ENCODE results near the gene DNAJC30. TPM values are rescaled to one million over a fixed set of nuclear protein-coding genes. Genes with fewer than 3 reads are reported as not detected.
A peak's percentile ranks its signal among the peaks of the same experiment; 100 is the strongest.

DNAJC30 gene
- total and polyA plus RNA-seq, 2 donors (not counting 1 experiment from before 2014, with no cell fraction given): 3.8 to 7.3 TPM

GRCh38 chr7:73701357-73701995 lies 18.2 kb upstream of the DNAJC30 start:
- Histone ChIP-seq H3K4me2 (ENCODE audit: extremely low read depth, insufficient read depth, low read length) (no peak overlapping the region), H3K27ac (ENCODE audit: insufficient read depth, low read length) (no peak overlapping the region), H2AFZ (ENCODE audit: low read length) (no peak overlapping the region), H4K20me1 (ENCODE audit: control insufficient read depth, extremely low read depth, insufficient read depth, low read length) (no peaks in the 10 kb centered on the region), H3K36me3 (ENCODE audit: control insufficient read depth, insufficient read depth, low read length) (peaks cover 37% of the 10 kb centered on the region), H3K9ac (ENCODE audit: insufficient read depth, low read length) (no peak overlapping the region), H3K4me3 (replicated peaks in 1 of 4; ENCODE audit: control extremely low read depth in 1 of 4, insufficient read depth in 1 of 4, low read depth in 3 of 4, low read length in 4 of 4) (no peak overlapping the region), H3K27me3 (ENCODE audit: control insufficient read depth, insufficient read depth, low read length) (no peaks in the 10 kb centered on the region), H3K79me2 (ENCODE audit: control insufficient read depth, insufficient read depth, low read length) (no peaks in the 10 kb centered on the region), H3K4me1 (ENCODE audit: control insufficient read depth, extremely low read depth, insufficient read depth, low read length) (no peaks in the 10 kb centered on the region), H3K9me3 (ENCODE audit: control insufficient read depth, insufficient read depth, low read depth, low read length) (no peaks in the 10 kb centered on the region)
- peak; percentile 56 to 68 for DNase-seq (ENCODE audit: low read depth in 2 of 2)
- TF ChIP-seq EZH2 (IDR thresholded peaks at IDR 0.05; ENCODE audit: low read length, missing control alignments): no peak
- TF ChIP-seq CTCF (conservative IDR thresholded peaks at IDR 0.05 in 1 of 2, IDR thresholded peaks at IDR 0.05 in 1 of 2; ENCODE audit: low read depth in 1 of 2, low read length in 2 of 2): peak; percentile 57 to 64

GRCh38 chr7:73700581-73701134 lies 17.4 kb upstream of the DNAJC30 start:
- TF ChIP-seq EZH2 (IDR thresholded peaks at IDR 0.05; ENCODE audit: low read length, missing control alignments) (no peak), CTCF (conservative IDR thresholded peaks at IDR 0.05 in 1 of 2, IDR thresholded peaks at IDR 0.05 in 1 of 2; ENCODE audit: low read depth in 1 of 2, low read length in 2 of 2) (no peak)
- Histone ChIP-seq H3K4me1 (ENCODE audit: control insufficient read depth, extremely low read depth, insufficient read depth, low read length) (no peaks in the 10 kb centered on the region), H3K36me3 (ENCODE audit: control insufficient read depth, insufficient read depth, low read length) (peaks cover 36% of the 10 kb centered on the region), H3K27me3 (ENCODE audit: control insufficient read depth, insufficient read depth, low read length) (no peaks in the 10 kb centered on the region), H3K4me3 (replicated peaks in 1 of 4; ENCODE audit: control extremely low read depth in 1 of 4, insufficient read depth in 1 of 4, low read depth in 3 of 4, low read length in 4 of 4) (no peak overlapping the region), H3K9ac (ENCODE audit: insufficient read depth, low read length) (no peak overlapping the region), H4K20me1 (ENCODE audit: control insufficient read depth, extremely low read depth, insufficient read depth, low read length) (no peaks in the 10 kb centered on the region), H2AFZ (ENCODE audit: low read length) (no peak overlapping the region), H3K79me2 (ENCODE audit: control insufficient read depth, insufficient read depth, low read length) (no peaks in the 10 kb centered on the region), H3K9me3 (ENCODE audit: control insufficient read depth, insufficient read depth, low read depth, low read length) (no peaks in the 10 kb centered on the region), H3K27ac (ENCODE audit: insufficient read depth, low read length) (no peak overlapping the region), H3K4me2 (ENCODE audit: extremely low read depth, insufficient read depth, low read length) (no peak overlapping the region)
- no peak for DNase-seq (ENCODE audit: low read depth in 2 of 2)

GRCh38 chr7:73700069-73700423 lies 16.8 kb upstream of the DNAJC30 start:
- Histone ChIP-seq H3K27ac (ENCODE audit: insufficient read depth, low read length) (no peak overlapping the region), H3K79me2 (ENCODE audit: control insufficient read depth, insufficient read depth, low read length) (no peaks in the 10 kb centered on the region), H2AFZ (ENCODE audit: low read length) (no peak overlapping the region), H3K36me3 (ENCODE audit: control insufficient read depth, insufficient read depth, low read length) (peaks cover 33% of the 10 kb centered on the region), H3K27me3 (ENCODE audit: control insufficient read depth, insufficient read depth, low read length) (no peaks in the 10 kb centered on the region), H3K9ac (ENCODE audit: insufficient read depth, low read length) (no peak overlapping the region), H3K4me3 (replicated peaks in 1 of 4; ENCODE audit: control extremely low read depth in 1 of 4, insufficient read depth in 1 of 4, low read depth in 3 of 4, low read length in 4 of 4) (no peak overlapping the region), H3K4me1 (ENCODE audit: control insufficient read depth, extremely low read depth, insufficient read depth, low read length) (no peaks in the 10 kb centered on the region), H4K20me1 (ENCODE audit: control insufficient read depth, extremely low read depth, insufficient read depth, low read length) (no peaks in the 10 kb centered on the region), H3K9me3 (ENCODE audit: control insufficient read depth, insufficient read depth, low read depth, low read length) (no peaks in the 10 kb centered on the region), H3K4me2 (ENCODE audit: extremely low read depth, insufficient read depth, low read length) (no peak overlapping the region)
- DNase-seq (ENCODE audit: low read depth in 2 of 2): no peak
- no peak for TF ChIP-seq CTCF (conservative IDR thresholded peaks at IDR 0.05 in 1 of 2, IDR thresholded peaks at IDR 0.05 in 1 of 2; ENCODE audit: low read depth in 1 of 2, low read length in 2 of 2)
- TF ChIP-seq EZH2 (IDR thresholded peaks at IDR 0.05; ENCODE audit: low read length, missing control alignments): no peak
